K562 treated with DMSO at 1 percent for 24 hours (cell line): Measurements from ENCODE around the gene TMEM175. TPM values are rescaled to one million over a fixed set of nuclear protein-coding genes. Genes with fewer than 3 reads are reported as not detected.

Source experiments
- total RNA-seq: library from RNA; unstranded; fragments of 300-600 nt; gene quantifications from 2 replicates; pipeline ENCODE4 v1.2.3, GENCODE V29; 2022; ENCODE audit warnings: low read depth; ENCODE audit not compliant: insufficient read depth

TMEM175 gene
- total RNA-seq: 41.8 and 50.6 TPM in 2 replicates

GRCh38 chr4:931960-932712 lies at the start of gene TMEM175, which contains the start of gene GAK:
Gene TMEM175, plus strand, starts transcription at chr4:932460. Its CDS starts 15,280 bp downstream, at chr4:947740.
Gene GAK, minus strand, starts transcription at chr4:932316. Its CDS starts 129 bp downstream, at chr4:932187.

DNA sequence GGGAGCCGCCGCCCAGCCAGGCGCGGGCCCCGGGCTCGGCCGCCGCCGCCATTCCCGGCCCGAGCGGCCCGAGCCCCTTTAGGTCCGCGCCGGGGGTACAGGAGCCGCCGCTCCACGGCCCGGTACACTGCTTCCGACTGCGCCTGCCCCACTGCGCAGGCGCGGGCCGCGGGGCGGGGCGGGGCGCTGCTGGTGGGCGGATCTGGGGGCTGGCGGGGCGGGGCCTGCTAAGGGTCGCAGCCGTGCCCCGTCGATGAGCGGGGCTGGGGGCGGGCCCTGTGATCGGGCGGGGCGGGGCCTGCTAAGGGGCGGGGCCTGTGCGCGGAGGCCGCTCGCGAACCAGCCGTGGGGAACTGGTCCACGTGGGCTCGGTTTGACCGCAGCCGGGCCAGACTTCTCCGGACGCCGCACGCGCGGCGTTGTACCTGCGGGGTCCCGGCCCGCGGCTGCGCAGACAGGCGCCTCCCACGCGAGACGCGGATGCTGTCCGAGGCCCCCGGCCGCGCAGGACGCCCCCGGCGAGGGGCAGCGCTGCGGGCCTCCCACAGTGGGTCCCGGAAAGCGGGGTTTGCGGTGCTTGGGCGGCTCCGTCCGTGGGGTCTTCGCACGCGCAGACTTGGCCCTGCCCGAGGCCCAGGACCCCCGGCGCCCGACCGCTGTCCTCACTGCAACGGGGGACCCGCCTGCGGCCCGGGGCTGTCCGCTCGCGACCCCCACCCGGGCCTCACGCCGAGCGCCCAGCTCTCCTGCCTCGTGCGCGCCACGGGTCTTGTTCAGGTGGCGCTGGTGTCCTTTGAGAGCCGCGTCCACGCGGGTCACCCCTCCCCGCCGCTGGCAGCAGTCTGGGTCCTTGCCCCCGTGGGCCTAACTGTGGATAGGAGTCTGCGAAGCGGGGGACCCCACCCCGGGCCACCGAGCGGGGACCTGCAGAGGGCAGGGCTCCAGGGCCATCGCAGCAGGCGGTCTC lies 41.5 kb downstream of the TMEM175 start, which contains the start of gene DGKQ:
DGKQ (minus strand) TSS at position 139 of the 967 bp plus-strand sequence; CDS start at position 52, 87 bp downstream.

GRCh38 chr4:986879-987623 lies 54.8 kb downstream of the TMEM175 start, which contains the start of gene IDUA:
Gene IDUA, plus strand, starts transcription at chr4:987044. Its CDS starts 41 bp downstream, at chr4:987085.

DNA sequence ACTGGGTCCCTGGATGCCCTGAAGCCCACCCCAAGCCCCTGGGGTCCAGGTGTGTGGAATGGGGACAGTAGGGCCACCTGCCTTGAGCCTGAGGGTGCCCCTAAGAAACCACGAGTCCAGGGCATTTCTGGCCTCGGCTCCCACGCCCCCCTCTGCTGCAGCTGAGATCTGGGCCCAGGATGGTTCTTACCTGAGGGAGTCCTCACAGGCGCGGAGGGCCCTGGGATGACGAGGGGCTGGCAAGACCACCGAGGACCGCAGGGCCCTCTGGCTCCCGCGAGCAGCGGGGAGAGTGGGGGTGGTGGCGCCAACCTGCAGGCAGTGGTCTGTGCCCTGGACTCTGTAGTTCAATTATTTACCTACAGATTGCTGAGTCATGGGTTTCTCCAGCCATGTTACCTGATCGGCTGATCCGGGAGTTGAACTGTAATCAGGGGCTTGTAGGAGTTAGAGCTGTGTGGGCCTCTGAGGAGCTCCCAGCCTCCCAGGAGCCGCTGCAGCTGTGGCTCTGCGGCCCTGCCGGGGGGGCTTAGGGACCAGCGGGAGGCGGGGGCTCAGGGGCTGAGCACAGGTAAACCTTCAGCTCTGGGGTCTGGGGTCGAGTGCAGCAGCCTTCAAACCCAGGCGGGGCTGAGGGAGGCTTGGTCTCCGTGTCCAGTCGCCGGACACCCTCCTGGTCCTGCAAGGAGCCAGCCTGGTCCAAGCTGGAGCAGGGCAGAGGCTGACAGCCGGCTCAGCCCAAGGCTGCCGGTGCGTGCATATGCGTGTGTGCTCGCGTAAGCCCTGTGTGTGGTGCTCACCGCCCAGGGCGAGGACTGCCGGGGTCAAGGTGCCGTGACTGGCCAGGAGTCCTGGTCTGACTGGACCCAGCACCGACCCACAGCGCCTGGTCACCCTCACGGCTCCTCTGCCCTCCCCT lies 61.1 kb downstream of the TMEM175 start, which contains the start of gene SLC26A1:
SLC26A1 (minus strand) TSS at position 294 of the 919 bp plus-strand sequence. CDS start 1,701 bp downstream, outside the sequence.

Other genes starting within 250 kb of the TMEM175 start
- gene SLC49A3, start 243.3 kb upstream of the TMEM175 start, total RNA-seq: 0.29 TPM in 1 of 2 replicates, not detected in the other
- gene PCGF3, start 226.6 kb upstream of the TMEM175 start, total RNA-seq: 44.7 and 46.9 TPM in 2 replicates
- gene CPLX1, start 106.3 kb upstream of the TMEM175 start, total RNA-seq: 0.13 TPM in 1 of 2 replicates, not detected in the other
- gene GAK, start 144 bp upstream of the TMEM175 start, total RNA-seq: 111 and 115 TPM in 2 replicates
- 38.7 and 40.6 TPM in 2 replicates for gene DGKQ, start 41.1 kb downstream of the TMEM175 start, total RNA-seq
- 16.0 and 17.7 TPM in 2 replicates for gene IDUA, start 54.6 kb downstream of the TMEM175 start, total RNA-seq
- 4.3 and 5.0 TPM in 2 replicates for gene SLC26A1, start 60.9 kb downstream of the TMEM175 start, total RNA-seq
- 39.0 and 41.4 TPM in 2 replicates for gene FGFRL1, start 79.2 kb downstream of the TMEM175 start, total RNA-seq
- gene RNF212, start 181.1 kb downstream of the TMEM175 start, total RNA-seq: not detected in 2 replicates
- gene SPON2, start 240.1 kb downstream of the TMEM175 start, total RNA-seq: 0.96 and 3.0 TPM in 2 replicates